Measurements from ENCODE around the gene PLXNA4.

DNA sequence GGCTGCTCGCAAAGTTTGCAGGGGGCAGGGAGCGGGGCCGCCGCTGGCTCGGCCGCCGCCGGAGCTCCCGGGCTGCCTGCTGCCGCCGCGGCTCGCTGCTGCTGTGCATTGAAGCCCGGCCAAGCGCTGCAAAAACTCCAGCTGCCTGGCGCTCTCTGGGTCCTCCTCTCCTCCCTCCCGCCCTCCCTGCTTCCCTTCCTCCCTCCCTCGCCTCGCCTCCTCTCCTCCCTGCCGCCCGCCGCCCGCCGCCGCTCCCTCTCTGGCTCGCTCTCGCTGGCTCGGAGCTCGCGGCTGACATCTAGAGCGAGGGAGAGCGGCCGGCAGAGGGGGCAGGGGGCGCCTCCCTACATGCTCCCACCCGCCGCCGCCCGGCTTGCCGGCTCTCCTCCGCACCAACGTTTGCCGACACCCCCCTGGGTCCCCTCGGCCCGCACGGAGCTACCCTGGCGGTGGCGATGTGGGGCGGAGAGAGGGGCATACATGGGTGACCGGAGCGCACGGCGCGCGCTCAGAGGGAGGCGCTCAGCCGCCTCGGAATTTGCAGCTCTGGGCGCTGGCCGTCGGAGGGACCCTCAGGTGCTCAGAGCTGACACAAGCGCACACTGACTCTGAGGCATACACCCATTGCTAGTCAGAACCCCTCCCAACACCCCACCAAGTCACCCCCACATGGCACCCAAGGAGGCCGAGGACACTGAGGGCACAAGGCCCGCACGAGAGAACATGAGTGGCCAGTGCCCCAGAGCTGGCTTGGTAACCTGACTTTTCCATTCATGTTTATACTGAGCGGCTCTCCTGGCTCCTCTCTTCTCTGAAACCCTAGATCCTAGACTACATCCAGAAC is 1.2 kb upstream of the PLXNA4 start:
- TF ChIP-seq POLR2AphosphoS5 (IDR thresholded peaks at IDR 0.05) (peak; percentile 47), POLR2A (IDR thresholded peaks at IDR 0.05) (no peak)
- TF ChIP-seq, protein P1, sequence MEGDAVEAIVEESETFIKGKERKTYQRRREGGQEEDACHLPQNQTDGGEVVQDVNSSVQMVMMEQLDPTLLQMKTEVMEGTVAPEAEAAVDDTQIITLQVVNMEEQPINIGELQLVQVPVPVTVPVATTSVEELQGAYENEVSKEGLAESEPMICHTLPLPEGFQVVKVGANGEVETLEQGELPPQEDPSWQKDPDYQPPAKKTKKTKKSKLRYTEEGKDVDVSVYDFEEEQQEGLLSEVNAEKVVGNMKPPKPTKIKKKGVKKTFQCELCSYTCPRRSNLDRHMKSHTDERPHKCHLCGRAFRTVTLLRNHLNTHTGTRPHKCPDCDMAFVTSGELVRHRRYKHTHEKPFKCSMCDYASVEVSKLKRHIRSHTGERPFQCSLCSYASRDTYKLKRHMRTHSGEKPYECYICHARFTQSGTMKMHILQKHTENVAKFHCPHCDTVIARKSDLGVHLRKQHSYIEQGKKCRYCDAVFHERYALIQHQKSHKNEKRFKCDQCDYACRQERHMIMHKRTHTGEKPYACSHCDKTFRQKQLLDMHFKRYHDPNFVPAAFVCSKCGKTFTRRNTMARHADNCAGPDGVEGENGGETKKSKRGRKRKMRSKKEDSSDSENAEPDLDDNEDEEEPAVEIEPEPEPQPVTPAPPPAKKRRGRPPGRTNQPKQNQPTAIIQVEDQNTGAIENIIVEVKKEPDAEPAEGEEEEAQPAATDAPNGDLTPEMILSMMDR (IDR thresholded peaks at IDR 0.05): peak in 2 of 4 experiments; percentile 13 to 39

Data from gastroesophageal sphincter (tissue), 3 donors.